HepG2 (cell line): ENCODE results near the gene C2orf74. TPM values are rescaled to one million over a fixed set of nuclear protein-coding genes. Genes with fewer than 3 reads are reported as not detected.

ENCODE experiments used
- ATAC-seq: fragments of 200-7000 bp; cut with Tn5 transposase; 3 replicates; pipeline ENCODE4 v1.9.1; 2020; ENCODE audit warnings: mild to moderate bottlenecking, moderate library complexity
- BruUV-seq: library from RNA; stranded (reverse); fragments of 400-500 nt; replicated peaks from 2 replicates; lab custom pipeline; 2021; lab: Mats Ljungman, UMichigan
- CTCF ChIA-PET: fragments of 300-600 bp; formaldehyde crosslinking; extraction: SDS; loops from one replicate; lab custom pipeline; 2021; ENCODE audit warnings: low total read pairs, inconsistent platforms, low intra/inter-chr PET ratio; lab: Yijun Ruan, JAX
- POLR2A ChIA-PET: fragments of 350-600 bp; sonication (Branson Sonifier 250); formaldehyde crosslinking; loops from one replicate; lab custom pipeline; 2020; ENCODE audit warnings: antibody characterized with exemption, inconsistent platforms; lab: Yijun Ruan, JAX
- DNase-seq: peaks from one replicate; pipeline ENCODE4 v3.0.0-alpha.2; 2015; ENCODE audit warnings: low spot score
- FAIRE-seq: peaks from 3 replicates; lab custom pipeline; 2011; peaks lifted over from hg19 to GRCh38; lab: Jason Lieb, UNC
- H2AFZ ChIP-seq: one replicate; pipeline ENCODE4 v1.6.1; 2011; ENCODE audit warnings: low read length, inconsistent platforms
- H3K27ac ChIP-seq: fragments of 300-600 bp; 3 replicates; pipeline ENCODE4 v1.8.0; 2011; ENCODE audit warnings: mixed run types, mild to moderate bottlenecking, mixed read lengths, low read length, inconsistent platforms; ENCODE audit not compliant: insufficient read depth; ENCODE audit errors: extremely low read length
- H3K27me3 ChIP-seq, 2 experiments: fragments of 200-600 bp in 1 of 2; 2 replicates in 1 of 2; 3 replicates in 1 of 2; pipeline versions ENCODE4 v1.6.0 to v1.8.0; 2011; ENCODE audit warnings: low read length in 2 of 2, mild to moderate bottlenecking in 2 of 2, moderate library complexity in 2 of 2, inconsistent platforms in 1 of 2; ENCODE audit not compliant: insufficient read depth in 2 of 2, control insufficient read depth in 1 of 2
- H3K36me3 ChIP-seq, 2 experiments: fragments of 200-600 bp in 1 of 2; replicated peaks in 1 of 2; 2 replicates in 1 of 2; 3 replicates in 1 of 2; pipeline versions ENCODE4 v1.5.1 to v1.8.0; 2011; ENCODE audit warnings: low read length in 2 of 2, inconsistent platforms in 1 of 2; ENCODE audit not compliant: insufficient read depth in 2 of 2, control insufficient read depth in 1 of 2
- H3K4me1 ChIP-seq: 2 replicates; pipeline ENCODE4 v1.5.1; 2012; ENCODE audit warnings: low read length, inconsistent platforms; ENCODE audit not compliant: insufficient read depth
- H3K4me2 ChIP-seq: 2 replicates; pipeline ENCODE4 v1.6.0; 2011; ENCODE audit warnings: low read depth, low read length, inconsistent platforms
- H3K4me3 ChIP-seq, 3 experiments: fragments of 200-600 bp in 1 of 3; sonication (generic), shearing (Covaris generic) in 1 of 3; replicated peaks in 1 of 3; 2 replicates each; pipeline ENCODE4 v1.5.1; 2011 to 2016; ENCODE audit warnings: low read length in 3 of 3, inconsistent platforms in 2 of 3, low read depth in 2 of 3, mild to moderate bottlenecking in 2 of 3, control low read depth in 1 of 3, mixed read lengths in 1 of 3; ENCODE audit not compliant: insufficient read depth in 1 of 3
- H3K79me2 ChIP-seq: one replicate; pipeline ENCODE4 v1.6.1; 2011; ENCODE audit warnings: low read length, inconsistent platforms; ENCODE audit not compliant: insufficient read depth
- H3K9ac ChIP-seq: 2 replicates; pipeline ENCODE4 v1.6.0; 2011; ENCODE audit warnings: mild to moderate bottlenecking, low read depth, low read length, inconsistent platforms; ENCODE audit not compliant: insufficient read depth
- H3K9me3 ChIP-seq: 2 replicates; pipeline ENCODE4 v1.5.1; 2012; ENCODE audit warnings: mild to moderate bottlenecking, low read length
- H4K20me1 ChIP-seq: 2 replicates; pipeline ENCODE4 v1.6.0; 2011; ENCODE audit warnings: inconsistent platforms, mild to moderate bottlenecking, low read length, moderate library complexity; ENCODE audit not compliant: insufficient read depth
- ZMYM2 ChIP-seq: sonication (generic); formaldehyde crosslinking; IDR thresholded peaks from 2 replicates; pipeline ENCODE4 v1.8.0; 2022; ENCODE audit warnings: mild to moderate bottlenecking, missing genetic modification reagents
- ZNF275 ChIP-seq: sonication (generic); formaldehyde crosslinking; IDR thresholded peaks from 2 replicates; pipeline ENCODE4 v1.8.0; 2022; ENCODE audit warnings: missing genetic modification reagents, mild to moderate bottlenecking, inconsistent platforms, borderline replicate concordance
- WGBS: methylation state at CpG from one replicate; pipeline ENCODE4 v1.1.6; 2017; ENCODE audit warnings: low lambda C conversion rate; 5-methylcytosine and 5-hydroxymethylcytosine counted together
- in situ Hi-C: cut with HindIII; loops from 2 replicates; pipeline ENCODE4 v1.10.0; 2017; ENCODE audit warnings: low pct_unique_long_range_greater_than_20kb; ENCODE audit not compliant: extremely low pct_ligation_motif_present
- intact Hi-C: fragments of 100-400 bp; cut with micrococcal nuclease; formaldehyde crosslinking; loops from one replicate; pipeline ENCODE4 v1.10.0; 2022; ENCODE audit not compliant: unreplicated experiment
- polyA plus RNA-seq, 8 experiments: library from polyadenylated mRNA; depleted of rRNA in 3 of 8; stranded (reverse) in 7 of 8; unstranded in 1 of 8; fragments of >200 nt; fragmentation: Illumina TruSeq in 4 of 8; extraction: Trizol in 4 of 8; gene quantifications; 2 replicates each; pipeline versions ENCODE4 v1.2.1 to v1.2.3, GENCODE V29; 2011 to 2016; ENCODE audit warnings: low read depth in 4 of 8, missing spikeins in 1 of 8, mixed read lengths in 1 of 8; ENCODE audit not compliant: insufficient read depth in 1 of 8
- total RNA-seq, 5 experiments: library from RNA; depleted of rRNA; stranded (reverse); fragments of >200 nt; fragmentation: Illumina TruSeq; extraction: Trizol; gene quantifications; 2 replicates each; pipeline ENCODE4 v1.2.3, GENCODE V29; 2016; ENCODE audit warnings: low read depth in 1 of 5
- TF ChIP-seq, protein P1 (sequence below), 2 experiments: fragments of 450-650 bp in 1 of 2; sonication (generic) in 1 of 2; formaldehyde crosslinking in 1 of 2; IDR thresholded peaks; 2 replicates each; pipeline versions ENCODE4 v1.6.1 to v1.8.0; 2016 to 2022; ENCODE audit warnings: antibody characterized with exemption in 1 of 2, mild to moderate bottlenecking in 1 of 2, missing genetic modification reagents in 1 of 2
- TF ChIP-seq, protein P2 (sequence below): sonication (generic); formaldehyde crosslinking; IDR thresholded peaks from 2 replicates; pipeline ENCODE4 v1.9.0; 2021; ENCODE audit warnings: missing genetic modification reagents, borderline replicate concordance

The C2orf74 gene
- total and polyA plus RNA-seq, 2 of the 13 experiments (the other 11 are each of a cell fraction or from before 2014, with no cell fraction given): 10.6 to 13.8 TPM

DNA sequence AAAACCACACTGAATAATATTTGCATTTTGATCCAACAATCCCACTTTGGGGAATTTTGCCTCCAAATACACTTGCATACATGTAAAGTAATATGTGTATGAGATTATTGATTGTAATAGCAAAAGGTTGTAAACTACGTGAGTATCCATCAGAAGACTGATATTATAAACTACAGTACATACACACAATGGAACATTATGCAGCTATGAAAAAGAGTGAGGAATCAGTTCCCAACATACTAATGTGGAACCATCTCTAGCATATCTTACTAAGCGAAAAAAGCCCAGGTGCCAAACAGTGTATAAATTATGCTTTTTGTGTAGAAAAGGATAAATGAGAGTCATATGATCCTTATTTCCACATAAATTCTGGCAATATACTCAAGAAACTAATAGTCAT, 16.0 kb upstream of the C2orf74 start:
- Histone ChIP-seq H3K9ac (peak overlapping the region; percentile 85; the same call in 1 of the 2 replicates), H3K4me3 (peak overlapping the region in 2 of 3 experiments; percentile 69 to 81; a peak in 2 of 6 replicates), H3K79me2 (peaks cover 3% of the 10 kb centered on the region), H2AFZ (no peak overlapping the region), H3K4me1 (peaks cover 9% of the 10 kb centered on the region), H3K4me2 (peak overlapping the region; percentile 68), H3K27ac (no peak overlapping the region), H3K27me3 (no peaks in the 10 kb centered on the region), H3K9me3 (no peaks in the 10 kb centered on the region), H4K20me1 (no peaks in the 10 kb centered on the region)
- 99% methylated on average over 2 of the region's 2 CpGs for WGBS
- in situ Hi-C loops: no loop called here
- ChIA-PET CTCF (no interaction called here), POLR2A (interaction anchor here (0.7 to 3.0 kb wide), 4 partner anchors 11 to 79 kb away, joined by 3 to 79 read pairs (median 9); no protein-coding TSS in a partner anchor)
- intact Hi-C loops: loop anchor here (10.0 kb wide), 1 partner anchor 131 kb away; the partner anchor contains the start of genes PEX13 and PUS10
- no peak for ATAC-seq
- no peak for DNase-seq
- FAIRE-seq: no peak
- TF ChIP-seq ZNF275 (CRISPR knock-in tag) (0 out of 2 replicates have a peak, but pooled peaks have one; percentile 31), ZMYM2 (CRISPR knock-in tag) (0 out of 2 replicates have a peak, but pooled peaks have one; percentile 2)
- TF ChIP-seq, protein P1, sequence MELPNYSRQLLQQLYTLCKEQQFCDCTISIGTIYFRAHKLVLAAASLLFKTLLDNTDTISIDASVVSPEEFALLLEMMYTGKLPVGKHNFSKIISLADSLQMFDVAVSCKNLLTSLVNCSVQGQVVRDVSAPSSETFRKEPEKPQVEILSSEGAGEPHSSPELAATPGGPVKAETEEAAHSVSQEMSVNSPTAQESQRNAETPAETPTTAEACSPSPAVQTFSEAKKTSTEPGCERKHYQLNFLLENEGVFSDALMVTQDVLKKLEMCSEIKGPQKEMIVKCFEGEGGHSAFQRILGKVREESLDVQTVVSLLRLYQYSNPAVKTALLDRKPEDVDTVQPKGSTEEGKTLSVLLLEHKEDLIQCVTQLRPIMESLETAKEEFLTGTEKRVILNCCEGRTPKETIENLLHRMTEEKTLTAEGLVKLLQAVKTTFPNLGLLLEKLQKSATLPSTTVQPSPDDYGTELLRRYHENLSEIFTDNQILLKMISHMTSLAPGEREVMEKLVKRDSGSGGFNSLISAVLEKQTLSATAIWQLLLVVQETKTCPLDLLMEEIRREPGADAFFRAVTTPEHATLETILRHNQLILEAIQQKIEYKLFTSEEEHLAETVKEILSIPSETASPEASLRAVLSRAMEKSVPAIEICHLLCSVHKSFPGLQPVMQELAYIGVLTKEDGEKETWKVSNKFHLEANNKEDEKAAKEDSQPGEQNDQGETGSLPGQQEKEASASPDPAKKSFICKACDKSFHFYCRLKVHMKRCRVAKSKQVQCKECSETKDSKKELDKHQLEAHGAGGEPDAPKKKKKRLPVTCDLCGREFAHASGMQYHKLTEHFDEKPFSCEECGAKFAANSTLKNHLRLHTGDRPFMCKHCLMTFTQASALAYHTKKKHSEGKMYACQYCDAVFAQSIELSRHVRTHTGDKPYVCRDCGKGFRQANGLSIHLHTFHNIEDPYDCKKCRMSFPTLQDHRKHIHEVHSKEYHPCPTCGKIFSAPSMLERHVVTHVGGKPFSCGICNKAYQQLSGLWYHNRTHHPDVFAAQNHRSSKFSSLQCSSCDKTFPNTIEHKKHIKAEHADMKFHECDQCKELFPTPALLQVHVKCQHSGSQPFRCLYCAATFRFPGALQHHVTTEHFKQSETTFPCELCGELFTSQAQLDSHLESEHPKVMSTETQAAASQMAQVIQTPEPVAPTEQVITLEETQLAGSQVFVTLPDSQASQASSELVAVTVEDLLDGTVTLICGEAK (IDR thresholded peaks at IDR 0.05): no peak
- TF ChIP-seq, protein P1 (CRISPR knock-in tag; IDR thresholded peaks at IDR 0.05): no peak
- TF ChIP-seq, protein P2, sequence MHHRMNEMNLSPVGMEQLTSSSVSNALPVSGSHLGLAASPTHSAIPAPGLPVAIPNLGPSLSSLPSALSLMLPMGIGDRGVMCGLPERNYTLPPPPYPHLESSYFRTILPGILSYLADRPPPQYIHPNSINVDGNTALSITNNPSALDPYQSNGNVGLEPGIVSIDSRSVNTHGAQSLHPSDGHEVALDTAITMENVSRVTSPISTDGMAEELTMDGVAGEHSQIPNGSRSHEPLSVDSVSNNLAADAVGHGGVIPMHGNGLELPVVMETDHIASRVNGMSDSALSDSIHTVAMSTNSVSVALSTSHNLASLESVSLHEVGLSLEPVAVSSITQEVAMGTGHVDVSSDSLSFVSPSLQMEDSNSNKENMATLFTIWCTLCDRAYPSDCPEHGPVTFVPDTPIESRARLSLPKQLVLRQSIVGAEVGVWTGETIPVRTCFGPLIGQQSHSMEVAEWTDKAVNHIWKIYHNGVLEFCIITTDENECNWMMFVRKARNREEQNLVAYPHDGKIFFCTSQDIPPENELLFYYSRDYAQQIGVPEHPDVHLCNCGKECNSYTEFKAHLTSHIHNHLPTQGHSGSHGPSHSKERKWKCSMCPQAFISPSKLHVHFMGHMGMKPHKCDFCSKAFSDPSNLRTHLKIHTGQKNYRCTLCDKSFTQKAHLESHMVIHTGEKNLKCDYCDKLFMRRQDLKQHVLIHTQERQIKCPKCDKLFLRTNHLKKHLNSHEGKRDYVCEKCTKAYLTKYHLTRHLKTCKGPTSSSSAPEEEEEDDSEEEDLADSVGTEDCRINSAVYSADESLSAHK (CRISPR knock-in tag): no peak
- TF ChIP-seq, all 625 proteins: peak for 2
- no TSS peak for BruUV-seq
- peaks cover 5 to 8% of the 10 kb centered on the region in 2 experiments; a peak in 3 of 5 replicates for H3K36me3 ChIP-seq
